ENCODE data around the gene CAMTA2. TPM values are rescaled to one million over a fixed set of nuclear protein-coding genes. Genes with fewer than 3 reads are reported as not detected.

CAMTA2 gene
- total RNA-seq, 2 donors from 2014 or later = 17.1 to 48.8 TPM

DNA sequence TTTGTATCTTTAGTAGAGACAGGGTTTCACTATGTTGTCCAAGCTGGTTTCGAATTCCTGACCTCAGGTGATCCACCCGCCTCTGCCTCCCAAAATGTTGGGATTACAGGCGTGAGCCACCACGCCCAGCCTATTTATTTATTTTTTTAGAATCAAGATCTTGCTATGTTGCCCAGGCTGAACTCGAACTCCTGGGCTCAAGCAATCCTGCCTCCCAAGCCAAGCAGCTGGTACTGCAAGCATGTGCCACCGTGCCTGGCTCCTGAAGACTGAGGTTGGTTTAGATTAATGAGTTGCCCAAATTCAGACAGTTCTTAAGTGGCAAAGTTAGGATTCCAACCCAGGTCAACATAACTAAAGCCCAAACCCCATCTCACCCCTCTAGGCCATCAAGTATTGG is 39.8 kb upstream of the CAMTA2 start:
- peaks cover 0 to 10% of the 10 kb centered on the region in 2 donors for H3K36me3 ChIP-seq (replicated peaks in 1 of 2; ENCODE audit: insufficient read depth in 1 of 2, low read depth in 2 of 2)
- H3K27ac ChIP-seq = no peak overlapping the region
- H3K4me1 ChIP-seq = peaks cover 4% of the 10 kb centered on the region
- no peak overlapping the region for H3K4me3 ChIP-seq
- ATAC-seq (no peak), DNase-seq (no peak)
- no peak for TF ChIP-seq POLR2A (IDR thresholded peaks at IDR 0.05)
- TF ChIP-seq, protein P1, sequence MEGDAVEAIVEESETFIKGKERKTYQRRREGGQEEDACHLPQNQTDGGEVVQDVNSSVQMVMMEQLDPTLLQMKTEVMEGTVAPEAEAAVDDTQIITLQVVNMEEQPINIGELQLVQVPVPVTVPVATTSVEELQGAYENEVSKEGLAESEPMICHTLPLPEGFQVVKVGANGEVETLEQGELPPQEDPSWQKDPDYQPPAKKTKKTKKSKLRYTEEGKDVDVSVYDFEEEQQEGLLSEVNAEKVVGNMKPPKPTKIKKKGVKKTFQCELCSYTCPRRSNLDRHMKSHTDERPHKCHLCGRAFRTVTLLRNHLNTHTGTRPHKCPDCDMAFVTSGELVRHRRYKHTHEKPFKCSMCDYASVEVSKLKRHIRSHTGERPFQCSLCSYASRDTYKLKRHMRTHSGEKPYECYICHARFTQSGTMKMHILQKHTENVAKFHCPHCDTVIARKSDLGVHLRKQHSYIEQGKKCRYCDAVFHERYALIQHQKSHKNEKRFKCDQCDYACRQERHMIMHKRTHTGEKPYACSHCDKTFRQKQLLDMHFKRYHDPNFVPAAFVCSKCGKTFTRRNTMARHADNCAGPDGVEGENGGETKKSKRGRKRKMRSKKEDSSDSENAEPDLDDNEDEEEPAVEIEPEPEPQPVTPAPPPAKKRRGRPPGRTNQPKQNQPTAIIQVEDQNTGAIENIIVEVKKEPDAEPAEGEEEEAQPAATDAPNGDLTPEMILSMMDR (IDR thresholded peaks at IDR 0.05) = no peak
- intact Hi-C loops (cut with DNase I) = no loop called here
- 82 to 87% methylated on average over 6 of the region's 6 CpGs for WGBS, 2 donors
- no peaks in the 10 kb centered on the region for H3K27me3 ChIP-seq
- no peaks in the 10 kb centered on the region for H3K9me3 ChIP-seq

DNA sequence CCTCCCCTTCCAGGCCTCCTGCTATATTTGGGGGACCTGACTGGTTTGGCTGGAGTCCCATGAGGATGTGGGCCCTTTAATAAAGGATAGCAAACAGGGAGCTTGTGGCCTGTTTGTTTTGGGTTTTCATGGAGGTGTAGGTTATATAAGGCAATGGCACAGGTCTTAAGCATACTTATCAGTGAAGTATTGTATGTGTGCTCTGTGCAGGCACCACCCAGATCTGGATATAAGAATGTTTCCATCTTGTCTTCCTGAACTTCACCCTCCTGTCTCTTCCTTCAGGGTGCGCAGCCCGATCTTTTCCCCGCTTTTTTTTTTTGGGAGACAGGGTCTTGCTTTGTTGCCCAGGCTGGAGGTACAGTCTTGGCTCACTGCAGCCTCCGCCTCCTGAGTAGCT is 37.1 kb upstream of the CAMTA2 start:
- intact Hi-C loops (cut with DNase I) = no loop called here
- no peak overlapping the region for H3K27ac ChIP-seq
- WGBS, 2 donors = 95 to 98% methylated on average over 4 of the region's 4 CpGs
- H3K4me1 ChIP-seq = no peaks in the 10 kb centered on the region
- no peaks in the 10 kb centered on the region for H3K9me3 ChIP-seq
- H3K27me3 ChIP-seq = no peaks in the 10 kb centered on the region
- no peak for TF ChIP-seq POLR2A (IDR thresholded peaks at IDR 0.05)
- TF ChIP-seq, protein P1 (IDR thresholded peaks at IDR 0.05) = no peak
- ATAC-seq (no peak), DNase-seq (no peak)
- peaks cover 13 to 25% of the 10 kb centered on the region in 2 donors for H3K36me3 ChIP-seq (replicated peaks in 1 of 2; ENCODE audit: insufficient read depth in 1 of 2, low read depth in 2 of 2)
- no peak overlapping the region for H3K4me3 ChIP-seq

DNA sequence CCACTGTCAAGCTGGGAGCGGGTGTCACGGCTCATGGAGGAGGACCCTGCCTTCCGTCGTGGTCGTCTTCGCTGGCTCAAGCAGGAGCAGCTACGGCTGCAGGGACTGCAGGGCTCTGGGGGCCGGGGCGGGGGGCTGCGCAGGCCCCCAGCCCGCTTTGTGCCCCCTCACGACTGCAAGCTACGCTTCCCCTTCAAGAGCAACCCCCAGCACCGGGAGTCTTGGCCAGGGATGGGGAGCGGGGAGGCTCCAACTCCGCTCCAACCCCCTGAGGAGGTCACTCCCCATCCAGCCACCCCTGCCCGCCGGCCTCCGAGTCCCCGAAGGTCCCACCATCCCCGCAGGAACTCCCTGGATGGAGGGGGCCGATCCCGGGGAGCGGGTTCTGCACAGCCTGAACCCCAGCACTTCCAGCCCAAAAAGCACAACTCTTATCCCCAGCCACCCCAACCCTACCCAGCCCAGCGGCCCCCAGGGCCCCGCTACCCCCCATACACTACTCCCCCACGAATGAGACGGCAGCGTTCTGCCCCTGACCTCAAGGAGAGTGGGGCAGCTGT is 36.2 kb upstream of the CAMTA2 start:
- no peak for DNase-seq
- Histone ChIP-seq H3K9me3 (no peaks in the 10 kb centered on the region), H3K36me3 (replicated peaks in 1 of 2; ENCODE audit: insufficient read depth in 1 of 2, low read depth in 2 of 2) (peaks cover 13 to 25% of the 10 kb centered on the region in 2 donors), H3K27me3 (no peaks in the 10 kb centered on the region), H3K4me1 (no peaks in the 10 kb centered on the region), H3K27ac (no peak overlapping the region), H3K4me3 (no peak overlapping the region)
- intact Hi-C loops (cut with DNase I) = no loop called here
- TF ChIP-seq, protein P1 (IDR thresholded peaks at IDR 0.05) = no peak
- no peak for TF ChIP-seq POLR2A (IDR thresholded peaks at IDR 0.05)
- WGBS, 2 donors = 89 to 92% methylated on average over 18 to 29 of the region's 29 CpGs
- ATAC-seq = no peak

DNA sequence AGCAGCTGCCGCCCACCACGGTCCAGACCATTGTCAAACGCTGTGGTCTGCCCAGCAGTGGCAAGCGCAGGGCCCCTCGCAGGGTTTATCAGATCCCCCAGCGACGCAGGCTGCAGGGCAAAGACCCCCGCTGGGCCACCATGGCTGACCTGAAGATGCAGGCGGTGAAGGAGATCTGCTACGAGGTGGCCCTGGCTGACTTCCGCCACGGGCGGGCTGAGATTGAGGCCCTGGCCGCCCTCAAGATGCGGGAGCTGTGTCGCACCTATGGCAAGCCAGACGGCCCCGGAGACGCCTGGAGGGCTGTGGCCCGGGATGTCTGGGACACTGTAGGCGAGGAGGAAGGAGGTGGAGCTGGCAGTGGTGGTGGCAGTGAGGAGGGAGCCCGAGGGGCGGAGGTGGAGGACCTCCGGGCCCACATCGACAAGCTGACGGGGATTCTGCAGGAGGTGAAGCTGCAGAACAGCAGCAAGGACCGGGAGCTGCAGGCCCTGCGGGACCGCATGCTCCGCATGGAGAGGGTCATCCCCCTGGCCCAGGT is 34.8 kb upstream of the CAMTA2 start:
- WGBS, 2 donors = 92 to 95% methylated on average over 14 to 22 of the region's 30 CpGs
- Histone ChIP-seq H3K4me3 (no peak overlapping the region), H3K36me3 (replicated peaks in 1 of 2; ENCODE audit: insufficient read depth in 1 of 2, low read depth in 2 of 2) (peaks cover 13 to 25% of the 10 kb centered on the region in 2 donors), H3K27me3 (no peaks in the 10 kb centered on the region), H3K9me3 (no peaks in the 10 kb centered on the region), H3K4me1 (no peaks in the 10 kb centered on the region), H3K27ac (no peak overlapping the region)
- no peak for DNase-seq
- intact Hi-C loops (cut with DNase I) = no loop called here
- TF ChIP-seq POLR2A (IDR thresholded peaks at IDR 0.05) = no peak
- TF ChIP-seq, protein P1 (IDR thresholded peaks at IDR 0.05) = no peak
- no peak for ATAC-seq

DNA sequence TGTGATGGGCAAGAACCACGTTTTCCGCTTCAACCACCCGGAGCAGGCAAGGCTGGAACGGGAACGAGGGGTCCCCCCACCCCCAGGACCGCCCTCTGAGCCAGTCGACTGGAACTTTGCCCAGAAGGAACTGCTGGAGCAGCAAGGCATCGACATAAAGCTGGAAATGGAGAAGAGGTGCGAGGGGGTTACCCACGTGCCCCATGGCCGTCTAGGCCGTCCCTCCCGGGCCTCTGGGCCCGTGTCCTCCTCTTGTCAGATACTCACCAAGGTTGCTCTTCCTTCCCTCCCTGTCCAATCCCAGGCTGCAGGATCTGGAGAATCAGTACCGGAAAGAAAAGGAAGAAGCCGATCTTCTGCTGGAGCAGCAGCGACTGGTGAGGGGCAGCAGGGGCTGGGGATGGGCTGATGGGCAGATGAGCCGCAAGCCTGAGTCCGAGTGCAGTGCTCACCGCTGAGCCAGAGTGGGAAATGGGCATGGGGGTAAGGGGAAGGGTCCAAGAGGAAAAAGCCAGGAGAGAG is 33.1 kb upstream of the CAMTA2 start:
- H3K9me3 ChIP-seq = no peaks in the 10 kb centered on the region
- 82 to 85% methylated on average over 20 of the region's 20 CpGs for WGBS, 2 donors
- DNase-seq (no peak), ATAC-seq (no peak)
- H3K27me3 ChIP-seq = no peaks in the 10 kb centered on the region
- peaks cover 13 to 31% of the 10 kb centered on the region in 2 donors for H3K36me3 ChIP-seq (replicated peaks in 1 of 2; ENCODE audit: insufficient read depth in 1 of 2, low read depth in 2 of 2)
- intact Hi-C loops (cut with DNase I) = no loop called here
- no peaks in the 10 kb centered on the region for H3K4me1 ChIP-seq
- TF ChIP-seq, protein P1 (IDR thresholded peaks at IDR 0.05) = no peak
- no peak for TF ChIP-seq POLR2A (IDR thresholded peaks at IDR 0.05)
- H3K4me3 ChIP-seq = no peak overlapping the region
- H3K27ac ChIP-seq = no peak overlapping the region

Measured in body of pancreas (tissue), 4 donors.